ENCODE data around the gene PCSK5. TPM values are rescaled to one million over a fixed set of nuclear protein-coding genes. Genes with fewer than 3 reads are reported as not detected.

PCSK5 gene
- total and polyA plus RNA-seq, 8 donors: 0.99 to 10.3 (median 4.4) TPM

- Histone ChIP-seq H3K4me1 (peaks cover 45 to 60% (median 56%) of the 10 kb centered on the region in 3 donors), H3K4me3 (no peak overlapping the region), H3K27me3 (no peaks in the 10 kb centered on the region), H3K36me3 (no peaks in the 10 kb centered on the region), H3K27ac (peak overlapping the region; percentile 3 to 83 (median 74)), H3K9me3 (no peaks in the 10 kb centered on the region)
- DNase-seq (no peak), FAIRE-seq (no peak), ATAC-seq (no peak)
- intact Hi-C loops (cut with DNase I): loop anchor here in 1 of 3 donors (5.0 kb wide), 1 partner anchor 50 kb away; no protein-coding TSS in a partner anchor
- TF ChIP-seq CTCF (IDR thresholded peaks at IDR 0.05): no peak
These were observed 481.9 kb downstream of the PCSK5 start for GRCh38 chr9:76372336-76372735.

GRCh38 chr9:76373173-76373783, 482.8 kb downstream of the PCSK5 start:
- no peaks in the 10 kb centered on the region for H3K36me3 ChIP-seq
- no peaks in the 10 kb centered on the region for H3K9me3 ChIP-seq
- 6 to 9% methylated on average over 4 of the region's 4 CpGs for WGBS, 2 donors
- TF ChIP-seq CTCF (IDR thresholded peaks at IDR 0.05): no peak
- intact Hi-C loops (cut with DNase I): loop anchor here in 1 of 3 donors (5.0 kb wide), 1 partner anchor 51 kb away; no protein-coding TSS in a partner anchor
- DNase-seq (peak in 5 of 6 donors; percentile 63 to 90 (median 86)), FAIRE-seq (no peak), ATAC-seq (peak; percentile 87 to 93 (median 91))
- H3K4me1 ChIP-seq: peaks cover 45 to 59% (median 56%) of the 10 kb centered on the region in 3 donors
- H3K27ac ChIP-seq: peak overlapping the region; percentile 44 to 83 (median 74)
- no peak overlapping the region for H3K4me3 ChIP-seq
- no peaks in the 10 kb centered on the region for H3K27me3 ChIP-seq

GRCh38 chr9:76373784-76374474, 483.5 kb downstream of the PCSK5 start:
- Histone ChIP-seq H3K27me3 (no peaks in the 10 kb centered on the region), H3K27ac (peak overlapping the region; percentile 44 to 83 (median 74)), H3K4me1 (peaks cover 39 to 53% (median 51%) of the 10 kb centered on the region in 3 donors), H3K9me3 (no peaks in the 10 kb centered on the region), H3K36me3 (no peaks in the 10 kb centered on the region), H3K4me3 (no peak overlapping the region)
- 60 to 61% methylated on average over 6 of the region's 6 CpGs for WGBS, 2 donors
- FAIRE-seq (no peak), DNase-seq (no peak), ATAC-seq (no peak)
- intact Hi-C loops (cut with DNase I): loop anchor here in 1 of 3 donors (5.0 kb wide), 1 partner anchor 52 kb away; no protein-coding TSS in a partner anchor
- TF ChIP-seq CTCF (IDR thresholded peaks at IDR 0.05): no peak

GRCh38 chr9:76374783-76375559, 484.5 kb downstream of the PCSK5 start:
- FAIRE-seq: no peak
- peak; percentile 79 to 89 (median 84) for ATAC-seq

More at GRCh38 chr9:76374783-76375559, 484.5 kb downstream of the PCSK5 start:
- Histone ChIP-seq H3K9me3 (no peaks in the 10 kb centered on the region), H3K27me3 (no peaks in the 10 kb centered on the region), H3K4me3 (no peak overlapping the region), H3K4me1 (peaks cover 34 to 48% (median 48%) of the 10 kb centered on the region in 3 donors), H3K27ac (peak overlapping the region in 3 of 4 donors; percentile 70 to 83 (median 77)), H3K36me3 (no peaks in the 10 kb centered on the region)
- DNase-seq: peak; percentile 78 to 92 (median 84)
- WGBS, 2 donors: 69 to 71% methylated on average over 10 of the region's 10 CpGs
- intact Hi-C loops (cut with DNase I): loop anchor here in 1 of 3 donors (5.0 kb wide), 1 partner anchor 53 kb away; no protein-coding TSS in a partner anchor
- no peak for TF ChIP-seq CTCF (IDR thresholded peaks at IDR 0.05)

Data from pancreas (tissue), 10 donors.